ENCODE measurements around the gene OR10H5. TPM values are rescaled to one million over a fixed set of nuclear protein-coding genes. Genes with fewer than 3 reads are reported as not detected.
"Not testable (repeated sequence)": the region's sequence is repeated elsewhere in the genome, so short reads cannot be mapped to it uniquely, and the experiment has no call there.

Gene OR10H5
- total RNA-seq, 1 donor from 2014 or later, result not detected

DNA sequence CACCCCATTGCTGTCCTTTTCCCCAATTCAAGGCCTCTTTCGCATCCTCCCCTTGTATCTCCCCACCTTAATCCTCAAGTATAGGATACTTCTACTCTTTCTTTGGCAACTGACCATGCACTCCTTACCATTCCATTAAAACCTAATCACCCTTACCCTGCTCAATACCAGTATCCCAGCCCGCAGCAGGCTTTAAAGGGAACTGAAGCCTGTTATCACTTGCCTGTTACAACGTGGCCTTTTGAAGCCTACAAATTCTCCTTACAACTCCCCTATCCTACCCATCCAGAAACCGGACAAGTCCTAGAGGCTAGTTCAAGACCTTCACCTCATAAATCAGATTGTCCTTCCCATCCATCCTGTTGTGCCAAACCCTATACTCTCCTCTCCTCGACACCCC lies 44.2 kb downstream of the OR10H5 start:
- H3K4me3 Mint-ChIP-seq, result no peak overlapping the region
- TF ChIP-seq, protein P1, sequence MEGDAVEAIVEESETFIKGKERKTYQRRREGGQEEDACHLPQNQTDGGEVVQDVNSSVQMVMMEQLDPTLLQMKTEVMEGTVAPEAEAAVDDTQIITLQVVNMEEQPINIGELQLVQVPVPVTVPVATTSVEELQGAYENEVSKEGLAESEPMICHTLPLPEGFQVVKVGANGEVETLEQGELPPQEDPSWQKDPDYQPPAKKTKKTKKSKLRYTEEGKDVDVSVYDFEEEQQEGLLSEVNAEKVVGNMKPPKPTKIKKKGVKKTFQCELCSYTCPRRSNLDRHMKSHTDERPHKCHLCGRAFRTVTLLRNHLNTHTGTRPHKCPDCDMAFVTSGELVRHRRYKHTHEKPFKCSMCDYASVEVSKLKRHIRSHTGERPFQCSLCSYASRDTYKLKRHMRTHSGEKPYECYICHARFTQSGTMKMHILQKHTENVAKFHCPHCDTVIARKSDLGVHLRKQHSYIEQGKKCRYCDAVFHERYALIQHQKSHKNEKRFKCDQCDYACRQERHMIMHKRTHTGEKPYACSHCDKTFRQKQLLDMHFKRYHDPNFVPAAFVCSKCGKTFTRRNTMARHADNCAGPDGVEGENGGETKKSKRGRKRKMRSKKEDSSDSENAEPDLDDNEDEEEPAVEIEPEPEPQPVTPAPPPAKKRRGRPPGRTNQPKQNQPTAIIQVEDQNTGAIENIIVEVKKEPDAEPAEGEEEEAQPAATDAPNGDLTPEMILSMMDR (IDR thresholded peaks at IDR 0.05), result no peak

DNA sequence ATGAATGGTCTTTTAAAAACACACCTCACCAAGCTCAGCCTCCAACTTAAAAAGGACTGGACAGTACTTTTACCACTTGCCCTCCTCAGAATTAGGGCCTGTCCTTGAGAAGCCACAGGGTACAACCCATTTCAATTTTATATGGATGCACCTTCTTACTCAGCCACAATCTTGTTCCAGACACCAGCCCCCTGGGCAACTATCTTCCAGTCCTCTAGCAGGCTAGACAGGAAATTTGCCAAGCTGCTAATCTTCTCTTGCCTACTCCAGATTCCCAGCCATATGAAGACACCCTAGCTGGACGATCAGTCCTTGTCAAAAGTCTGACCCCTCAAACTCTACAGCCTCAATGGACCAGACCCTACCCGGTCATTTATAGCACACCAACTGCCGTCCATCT lies 46.8 kb downstream of the OR10H5 start:
- peaks cover 14% of the 10 kb centered on the region for H3K27me3 Mint-ChIP-seq
- H3K36me3 Mint-ChIP-seq (ENCODE audit: low read depth), result not testable (repeated sequence)
- intact Hi-C loops (cut with micrococcal nuclease), result loop anchor here (10.0 kb wide), 1 partner anchor 241 kb away; the partner anchor contains the start of gene TPM4

More for the DNA sequence above, 44.2 kb downstream of the OR10H5 start:
- DNase-seq (no peak), ATAC-seq (ENCODE audit: low read depth) (no peak)
- Mint-ChIP-seq H3K27me3 (peaks cover 21% of the 10 kb centered on the region), H3K9me3 (no peaks in the 10 kb centered on the region), H3K27ac (no peak overlapping the region), H3K36me3 (ENCODE audit: low read depth) (peaks cover 2% of the 10 kb centered on the region), H3K4me1 (peaks cover 7% of the 10 kb centered on the region)
- CTCF ChIA-PET, result no interaction called here
- intact Hi-C loops (cut with micrococcal nuclease), result loop anchor here (10.0 kb wide), 1 partner anchor 243 kb away; the partner anchor contains the start of gene TPM4
- POLR2A ChIA-PET, result no interaction called here

DNA sequence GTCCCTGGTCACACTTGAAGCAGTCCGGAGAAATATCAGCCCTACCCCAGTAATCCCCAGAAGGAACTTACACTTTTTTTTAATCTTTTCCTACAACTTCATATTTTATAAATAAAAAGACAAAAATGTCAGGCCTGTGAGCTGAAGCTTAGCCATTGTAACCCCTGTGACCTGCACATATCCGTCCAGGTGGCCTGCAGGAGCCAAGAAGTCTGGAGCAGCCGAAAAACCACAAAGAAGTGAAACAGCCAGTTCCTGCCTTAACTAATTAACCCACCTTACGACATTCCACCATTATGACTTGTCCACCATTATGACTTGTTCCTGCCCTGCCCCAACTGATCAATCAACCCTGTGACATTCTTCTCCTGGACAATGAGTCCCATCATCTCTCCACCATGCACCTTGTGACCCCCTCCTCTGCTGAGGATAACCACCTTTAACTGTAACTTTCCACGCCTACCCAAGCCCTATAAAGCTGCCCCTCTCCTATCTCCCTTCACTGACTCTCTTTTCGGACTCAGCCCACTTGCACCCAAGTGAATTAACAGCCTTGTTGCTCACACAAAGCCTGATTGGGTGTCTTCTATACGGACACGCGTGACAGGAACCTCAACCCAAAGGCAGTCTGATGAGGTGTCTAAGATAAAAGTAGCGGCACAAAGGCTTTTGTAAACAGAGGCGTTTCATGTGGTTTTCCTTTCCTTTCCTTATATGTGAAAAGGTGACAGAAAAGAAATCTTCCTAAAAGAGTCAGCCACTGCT lies 48.3 kb downstream of the OR10H5 start:
- intact Hi-C loops (cut with micrococcal nuclease), result loop anchor here (1.0 to 10.0 kb wide), 2 partner anchors 239 to 350 kb away; partner anchors contain the start of genes FAM32A and TPM4
- H3K27me3 Mint-ChIP-seq; H3K9me3 Mint-ChIP-seq; CTCF ChIA-PET; H3K36me3 Mint-ChIP-seq (ENCODE audit: low read depth); ATAC-seq (ENCODE audit: low read depth); DNase-seq: not testable (repeated sequence)
- Mint-ChIP-seq H3K27ac (peak overlapping the region; percentile 95), H3K4me1 (peaks cover 15% of the 10 kb centered on the region), H3K4me3 (peak overlapping the region; percentile 92)
- POLR2A ChIA-PET, result interaction anchor here (0.8 to 1.9 kb wide), 11 partner anchors 8 to 1145 kb away, joined by 3 to 12 read pairs (median 6); partner anchors contain the start of genes AKAP8L, FAM32A, HSH2D and ZNF333

More for the DNA sequence above, 46.8 kb downstream of the OR10H5 start:
- ATAC-seq (ENCODE audit: low read depth); H3K4me3 Mint-ChIP-seq; CTCF ChIA-PET; H3K27ac Mint-ChIP-seq; POLR2A ChIA-PET; DNase-seq; H3K9me3 Mint-ChIP-seq: not testable (repeated sequence)
- H3K4me1 Mint-ChIP-seq, result peaks cover 15% of the 10 kb centered on the region

DNA sequence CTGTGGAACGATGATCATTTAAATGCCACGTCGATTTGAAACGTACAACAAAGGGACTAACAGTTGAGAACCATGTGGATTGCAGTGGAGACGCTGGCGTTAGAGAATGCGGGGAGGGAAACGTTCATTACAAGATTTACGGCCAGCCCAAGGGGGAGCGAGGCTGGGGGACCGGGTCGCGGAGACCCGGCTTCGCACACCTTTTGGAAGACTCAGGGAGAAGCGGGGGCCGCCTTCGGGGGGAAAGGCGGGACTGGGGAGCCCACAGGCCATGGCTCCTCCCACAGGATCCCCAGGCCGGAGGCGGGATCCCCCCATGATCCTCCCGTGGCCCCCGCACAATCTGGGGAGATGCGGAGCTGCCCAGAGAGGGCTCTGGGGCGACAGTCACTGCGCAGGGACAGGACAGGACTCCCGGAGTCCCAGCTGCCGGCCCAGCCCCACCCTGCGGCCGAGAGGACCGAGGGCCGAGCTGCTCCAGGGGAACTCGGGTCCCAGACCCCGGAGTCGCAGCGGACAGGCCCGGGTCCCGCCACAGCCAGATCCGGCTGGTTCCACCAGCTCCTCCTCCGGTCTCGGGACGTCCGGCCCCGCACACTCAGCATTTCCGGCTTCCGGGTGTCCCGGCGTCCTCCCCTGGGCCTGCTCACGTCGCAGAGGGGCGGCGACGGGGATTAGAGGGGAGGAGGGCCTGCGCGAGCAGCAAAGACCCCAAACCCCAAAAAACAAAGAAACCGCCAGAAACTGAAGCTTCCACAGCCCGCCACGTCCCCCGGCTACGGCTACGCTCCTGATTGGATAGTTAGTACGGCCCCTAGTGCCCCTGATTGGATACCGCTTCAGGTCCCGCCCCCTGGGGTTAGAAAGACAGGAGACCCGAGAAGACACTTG lies 49.1 kb downstream of the OR10H5 start:
- Mint-ChIP-seq H3K36me3 (ENCODE audit: low read depth) (peaks cover 2% of the 10 kb centered on the region), H3K27ac (peak overlapping the region; percentile 95), H3K27me3 (peaks cover 2% of the 10 kb centered on the region), H3K4me1 (peaks cover 15% of the 10 kb centered on the region), H3K9me3 (no peaks in the 10 kb centered on the region), H3K4me3 (peak overlapping the region; percentile 92)
- ATAC-seq (ENCODE audit: low read depth), result peak; percentile 95
- TF ChIP-seq, protein P1 (IDR thresholded peaks at IDR 0.05), result no peak
- CTCF ChIA-PET, result no interaction called here
- intact Hi-C loops (cut with micrococcal nuclease), result loop anchor here (1.0 to 10.0 kb wide), 2 partner anchors 238 to 349 kb away; partner anchors contain the start of genes FAM32A and TPM4
- POLR2A ChIA-PET, result interaction anchor here (0.6 to 1.9 kb wide), 21 partner anchors 9 to 1347 kb away, joined by 3 to 12 read pairs (median 4); partner anchors contain the start of genes AKAP8, AKAP8L, AP1M1 and C19orf44
- peak; percentile 85 for DNase-seq

DNA sequence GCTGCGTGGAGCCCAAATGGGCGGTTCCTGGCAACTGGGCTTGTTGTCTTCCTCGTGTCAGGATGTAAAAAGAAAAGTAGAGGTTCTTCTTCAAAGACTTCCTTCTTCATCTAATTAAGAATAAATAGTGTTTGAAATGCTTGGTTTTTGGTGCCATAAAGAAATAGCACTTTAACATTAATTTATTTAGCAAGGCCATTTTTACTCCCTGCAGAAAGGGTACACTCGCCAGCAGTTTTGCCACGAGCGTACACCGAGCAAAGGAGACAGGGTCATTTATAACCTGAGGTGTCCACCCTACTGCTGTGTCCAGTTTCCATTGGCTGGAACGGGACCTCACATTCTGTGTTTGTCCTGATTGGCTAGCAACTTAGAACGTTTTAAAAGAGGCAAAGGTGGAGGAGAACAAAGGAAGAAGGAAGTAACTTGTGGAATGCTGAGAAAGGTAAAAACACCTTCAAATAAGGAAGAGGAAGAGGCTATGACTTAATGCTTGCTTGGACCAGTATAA lies 49.8 kb downstream of the OR10H5 start:
- intact Hi-C loops (cut with micrococcal nuclease), result loop anchor here (10.0 kb wide), 1 partner anchor 238 kb away; the partner anchor contains the start of gene TPM4
- no peaks in the 10 kb centered on the region for H3K9me3 Mint-ChIP-seq
- TF ChIP-seq, protein P1 (IDR thresholded peaks at IDR 0.05), result no peak
- CTCF ChIA-PET, result interaction anchor here (0.7 kb wide), 1 partner anchor 64 kb away, joined by 3 read pairs; no protein-coding TSS in a partner anchor
- peaks cover 8% of the 10 kb centered on the region for H3K27me3 Mint-ChIP-seq
- no peak for DNase-seq
- H3K4me1 Mint-ChIP-seq, result peaks cover 15% of the 10 kb centered on the region
- H3K27ac Mint-ChIP-seq, result peak overlapping the region; percentile 95
- ATAC-seq (ENCODE audit: low read depth), result peak; percentile 2
- POLR2A ChIA-PET, result interaction anchor here (0.6 to 1.9 kb wide), 21 partner anchors 10 to 1347 kb away, joined by 3 to 12 read pairs (median 4); partner anchors contain the start of genes AKAP8, AKAP8L, AP1M1 and C19orf44
- H3K36me3 Mint-ChIP-seq (ENCODE audit: low read depth), result peaks cover 2% of the 10 kb centered on the region
- H3K4me3 Mint-ChIP-seq, result peak overlapping the region; percentile 92
